K562 (cell line): ENCODE results near the gene GTF2A2. TPM values are rescaled to one million over a fixed set of nuclear protein-coding genes. Genes with fewer than 3 reads are reported as not detected.

Experiments
- ATF1 ChIP-seq, 2 experiments: fragments of 450-650 bp in 1 of 2; IDR thresholded peaks; 2 replicates each; pipeline ENCODE4 v1.6.1; 2016; ENCODE audit warnings: missing compliant biosample characterization in 1 of 2, missing genetic modification characterization in 1 of 2
- CXXC5 ChIP-seq: fragments of 250-450 bp; sonication (Bioruptor Pico); IDR thresholded peaks from 2 replicates; pipeline ENCODE4 v1.8.0; 2022; ENCODE audit warnings: inconsistent platforms, mild to moderate bottlenecking, moderate library complexity
- GABPB1 ChIP-seq: sonication (generic); formaldehyde crosslinking; IDR thresholded peaks from 2 replicates; pipeline ENCODE4 v1.8.0; 2022; ENCODE audit warnings: mild to moderate bottlenecking, missing genetic modification reagents
- HDAC3 ChIP-seq: fragments of 450-650 bp; IDR thresholded peaks from 2 replicates; pipeline ENCODE4 v1.6.1; 2018; ENCODE audit warnings: borderline replicate concordance, mild to moderate bottlenecking, moderate library complexity; ENCODE audit not compliant: partially characterized antibody
- HNRNPUL1 ChIP-seq: fragments of 200-400 bp; formaldehyde crosslinking; IDR thresholded peaks from 2 replicates; pipeline ENCODE4 v1.6.1; 2017; ENCODE audit warnings: low read length
- ILF3 ChIP-seq: fragments of 450-650 bp; IDR thresholded peaks from 2 replicates; pipeline ENCODE4 v1.6.1; 2018; ENCODE audit warnings: antibody characterized with exemption, mild to moderate bottlenecking, moderate library complexity, borderline replicate concordance
- JUN ChIP-seq, 2 experiments: sonication (generic) in 1 of 2; formaldehyde crosslinking in 1 of 2; IDR thresholded peaks; 2 replicates each; pipeline versions ENCODE4 v1.6.1 to v1.8.0; 2012 to 2022; ENCODE audit warnings: borderline replicate concordance in 2 of 2, mild to moderate bottlenecking in 2 of 2, improper control_type of control experiment in 1 of 2, low read depth in 1 of 2, low read length in 1 of 2, missing genetic modification reagents in 1 of 2
- LCOR ChIP-seq: sonication (generic); formaldehyde crosslinking; IDR thresholded peaks from 2 replicates; pipeline ENCODE4 v1.8.0; 2022; ENCODE audit warnings: mild to moderate bottlenecking, missing genetic modification reagents
- NFYB ChIP-seq: IDR thresholded peaks from 2 replicates; pipeline ENCODE4 v1.6.1; 2011; ENCODE audit warnings: mild to moderate bottlenecking, moderate library complexity; ENCODE audit not compliant: insufficient read length; ENCODE audit errors: extremely low read depth
- NONO ChIP-seq, 2 experiments: fragments of 200-400 bp in 1 of 2; fragments of 450-650 bp in 1 of 2; formaldehyde crosslinking in 1 of 2; IDR thresholded peaks; 2 replicates each; pipeline ENCODE4 v1.6.1; 2017; ENCODE audit warnings: low read depth in 2 of 2, mild to moderate bottlenecking in 2 of 2, moderate library complexity in 2 of 2, low read length in 1 of 2
- POLR3G ChIP-seq: IDR thresholded peaks from 2 replicates; pipeline ENCODE4 v1.6.1; 2011; ENCODE audit not compliant: insufficient read length, insufficient replicate concordance; ENCODE audit errors: extremely low read depth
- RBM25 ChIP-seq: fragments of 200-400 bp; formaldehyde crosslinking; IDR thresholded peaks from 2 replicates; pipeline ENCODE4 v1.6.1; 2018; ENCODE audit warnings: low read length, low read depth, moderate library complexity; ENCODE audit not compliant: severe bottlenecking
- RBM34 ChIP-seq: fragments of 200-400 bp; formaldehyde crosslinking; IDR thresholded peaks from 2 replicates; pipeline ENCODE4 v1.6.1; 2018; ENCODE audit warnings: low read length, borderline replicate concordance; ENCODE audit not compliant: insufficient read depth
- SIN3B ChIP-seq: fragments of 450-650 bp; IDR thresholded peaks from 2 replicates; pipeline ENCODE4 v1.6.1; 2017; ENCODE audit warnings: low read depth, mild to moderate bottlenecking, moderate library complexity
- TAF1 ChIP-seq: IDR thresholded peaks from 2 replicates; pipeline ENCODE4 v1.6.1; 2011; ENCODE audit warnings: mild to moderate bottlenecking, low read length, moderate library complexity; ENCODE audit not compliant: insufficient read depth, control insufficient read depth, severe bottlenecking; ENCODE audit errors: extremely low read depth
- TCF3 ChIP-seq: sonication (generic); formaldehyde crosslinking; IDR thresholded peaks from 2 replicates; pipeline ENCODE4 v1.4.0; 2020; ENCODE audit warnings: mild to moderate bottlenecking, missing genetic modification reagents
- TRIM24 ChIP-seq, 2 experiments: fragments of 450-650 bp; IDR thresholded peaks; 2 replicates each; pipeline ENCODE4 v1.6.1; 2016
- XRCC4 ChIP-seq: IDR thresholded peaks from one replicate; pipeline ENCODE4 v1.6.1; 2011; ENCODE audit not compliant: insufficient read depth, insufficient read length; ENCODE audit errors: extremely low read depth
- ZC3H11A ChIP-seq: IDR thresholded peaks from 2 replicates; pipeline ENCODE4 v1.6.1; 2012; ENCODE audit warnings: low read depth, low read length, improper control_type of control experiment
- ZFP36 ChIP-seq: fragments of 150-350 bp; IDR thresholded peaks from 2 replicates; pipeline ENCODE4 v1.6.1; 2018; ENCODE audit warnings: low read length, low read depth; ENCODE audit not compliant: partially characterized antibody
- ZNF41 ChIP-seq: fragments of 250-450 bp; sonication (Bioruptor Pico); conservative IDR thresholded peaks from 2 replicates; pipeline ENCODE4 v1.4.0; 2020; ENCODE audit warnings: mild to moderate bottlenecking
- polyA plus RNA-seq, 8 experiments: library from polyadenylated mRNA; depleted of rRNA in 4 of 8; stranded (reverse) in 5 of 8; unstranded in 3 of 8; fragments of >200 nt; fragmentation: Nextera tagmentation in 2 of 8; fragmentation: Illumina TruSeq in 1 of 8; extraction: Ambion mirVana in 2 of 8; extraction: Trizol in 1 of 8; gene quantifications; 2 replicates each; pipeline versions ENCODE4 v1.2.1 to v1.2.3, GENCODE V29; 2011 to 2014; ENCODE audit warnings: inconsistent platforms in 1 of 8, missing spikeins in 1 of 8
- total RNA-seq, 7 experiments: library from RNA; depleted of rRNA in 6 of 7; stranded (reverse); fragments of >200 nt in 6 of 7; fragmentation: Illumina TruSeq in 2 of 7; extraction: Trizol in 2 of 7; gene quantifications; 2 replicates each; pipeline versions ENCODE4 v1.2.1 to v1.2.3, GENCODE V29; 2011 to 2021; ENCODE audit warnings: low replicate concordance in 1 of 7
- TF ChIP-seq, protein P1 (sequence below): fragments of 450-650 bp; formaldehyde crosslinking; IDR thresholded peaks from 2 replicates; pipeline ENCODE4 v1.4.0; 2022; ENCODE audit warnings: missing genetic modification characterization
- TF ChIP-seq, protein P2 (sequence below): sonication (generic); formaldehyde crosslinking; IDR thresholded peaks from 2 replicates; pipeline ENCODE4 v1.8.1; 2023; ENCODE audit warnings: mild to moderate bottlenecking, missing genetic modification reagents

GTF2A2 gene
- total and polyA plus RNA-seq, 9 of the 15 experiments (the other 6 are each of a cell fraction or from before 2014, with no cell fraction given), result 128 to 656 (median 172) TPM

DNA sequence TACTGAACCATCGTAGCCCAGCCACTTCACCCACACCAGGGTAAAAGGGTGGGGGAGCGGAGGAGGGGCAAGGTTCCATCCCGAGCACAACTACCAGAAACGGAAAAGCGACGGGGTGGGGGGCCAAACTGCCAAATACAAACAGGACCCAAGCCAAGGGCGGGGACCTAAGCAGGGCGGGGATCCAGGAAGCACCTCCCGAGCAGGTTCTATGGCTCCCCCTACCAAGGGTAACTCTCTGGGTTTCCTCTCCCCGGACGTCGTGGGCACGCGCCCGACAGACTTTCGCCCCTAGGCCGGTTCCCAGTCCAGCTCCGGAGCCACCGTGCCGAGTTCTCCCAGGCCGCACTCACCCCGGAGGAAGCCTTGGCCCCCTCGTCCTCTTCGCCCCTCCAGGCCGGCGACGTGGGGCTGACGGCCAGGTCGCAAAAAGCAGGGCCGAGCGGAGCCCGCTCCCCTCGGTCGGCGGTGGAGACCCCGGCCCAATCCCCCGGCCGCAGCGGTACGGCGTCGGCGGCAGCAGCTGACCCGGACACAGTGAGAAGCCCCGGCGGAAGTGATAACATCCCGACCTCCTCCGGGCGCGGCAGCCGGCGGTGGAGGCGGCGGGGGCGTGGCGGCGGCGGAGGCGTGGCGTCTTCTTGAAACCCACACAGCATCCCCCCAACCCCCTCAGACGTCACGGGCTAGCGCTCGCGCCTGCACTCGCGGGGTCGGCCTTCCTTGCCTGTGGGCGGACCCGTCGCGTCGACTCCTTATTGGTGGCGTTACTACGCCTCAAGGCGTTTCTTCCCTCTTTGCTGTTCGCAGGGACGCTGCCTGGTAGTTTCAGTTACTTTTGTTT lies 31.7 kb upstream of the GTF2A2 start, which contains the start of gene BNIP2 (continued):
- peak; percentile 25 to 86; a peak in 2 of 4 replicates for TF ChIP-seq NONO (IDR thresholded peaks at IDR 0.05; ENCODE audit: low read depth in 2 of 2, low read length in 1 of 2)
- TF ChIP-seq TRIM24 (IDR thresholded peaks at IDR 0.05), result peak in 1 of 2 experiments; percentile 16; a peak in 1 of 4 replicates
- no peak for TF ChIP-seq ZNF41
- TF ChIP-seq XRCC4, result no peak
- TF ChIP-seq RBM25, result no peak
- TF ChIP-seq TCF3, result 0 out of 2 replicates have a peak, but pooled peaks have one; percentile 5
- peak; percentile 16; the same call in 1 of the 2 replicates for TF ChIP-seq LCOR (CRISPR knock-in tag)
- TF ChIP-seq HNRNPUL1, result no peak
- peak; percentile 34 for TF ChIP-seq NFYB
- TF ChIP-seq POLR3G, result no peak
- 0 out of 2 replicates have a peak, but pooled peaks have one; percentile 18 for TF ChIP-seq ILF3
- peak; percentile 81 for TF ChIP-seq CXXC5 (CRISPR knock-in tag)
- TF ChIP-seq ZC3H11A, result no peak
- peak; percentile 57 for TF ChIP-seq TAF1
- TF ChIP-seq JUN (IDR thresholded peaks at IDR 0.05; ENCODE audit: borderline replicate concordance, low read depth, low read length), result peak; percentile 54; the same call in 1 of the 2 replicates
- TF ChIP-seq JUN (CRISPR knock-in tag; IDR thresholded peaks at IDR 0.05; ENCODE audit: borderline replicate concordance), result no peak
- TF ChIP-seq HDAC3, result no peak
- peak; percentile 91 for TF ChIP-seq GABPB1 (CRISPR knock-in tag)
- TF ChIP-seq SIN3B, result peak; percentile 78
- TF ChIP-seq, protein P1, sequence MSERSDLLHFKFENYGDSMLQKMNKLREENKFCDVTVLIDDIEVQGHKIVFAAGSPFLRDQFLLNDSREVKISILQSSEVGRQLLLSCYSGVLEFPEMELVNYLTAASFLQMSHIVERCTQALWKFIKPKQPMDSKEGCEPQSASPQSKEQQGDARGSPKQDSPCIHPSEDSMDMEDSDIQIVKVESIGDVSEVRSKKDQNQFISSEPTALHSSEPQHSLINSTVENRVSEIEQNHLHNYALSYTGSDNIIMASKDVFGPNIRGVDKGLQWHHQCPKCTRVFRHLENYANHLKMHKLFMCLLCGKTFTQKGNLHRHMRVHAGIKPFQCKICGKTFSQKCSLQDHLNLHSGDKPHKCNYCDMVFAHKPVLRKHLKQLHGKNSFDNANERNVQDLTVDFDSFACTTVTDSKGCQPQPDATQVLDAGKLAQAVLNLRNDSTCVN (CRISPR knock-in tag), result 0 out of 2 replicates have a peak, but pooled peaks have one; percentile 81
- TF ChIP-seq, protein P2, sequence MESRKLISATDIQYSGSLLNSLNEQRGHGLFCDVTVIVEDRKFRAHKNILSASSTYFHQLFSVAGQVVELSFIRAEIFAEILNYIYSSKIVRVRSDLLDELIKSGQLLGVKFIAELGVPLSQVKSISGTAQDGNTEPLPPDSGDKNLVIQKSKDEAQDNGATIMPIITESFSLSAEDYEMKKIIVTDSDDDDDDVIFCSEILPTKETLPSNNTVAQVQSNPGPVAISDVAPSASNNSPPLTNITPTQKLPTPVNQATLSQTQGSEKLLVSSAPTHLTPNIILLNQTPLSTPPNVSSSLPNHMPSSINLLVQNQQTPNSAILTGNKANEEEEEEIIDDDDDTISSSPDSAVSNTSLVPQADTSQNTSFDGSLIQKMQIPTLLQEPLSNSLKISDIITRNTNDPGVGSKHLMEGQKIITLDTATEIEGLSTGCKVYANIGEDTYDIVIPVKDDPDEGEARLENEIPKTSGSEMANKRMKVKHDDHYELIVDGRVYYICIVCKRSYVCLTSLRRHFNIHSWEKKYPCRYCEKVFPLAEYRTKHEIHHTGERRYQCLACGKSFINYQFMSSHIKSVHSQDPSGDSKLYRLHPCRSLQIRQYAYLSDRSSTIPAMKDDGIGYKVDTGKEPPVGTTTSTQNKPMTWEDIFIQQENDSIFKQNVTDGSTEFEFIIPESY (CRISPR knock-in tag), result no peak
- peak; percentile 67 for TF ChIP-seq ZFP36
- no peak; the same call in 1 of the 2 replicates for TF ChIP-seq ATF1 (CRISPR knock-in tag; IDR thresholded peaks at IDR 0.05)
- TF ChIP-seq ATF1 (tag; IDR thresholded peaks at IDR 0.05), result peak; percentile 94
- 0 out of 2 replicates have a peak, but pooled peaks have one; percentile 65 for TF ChIP-seq RBM34
